IMR-90 (cell line): ENCODE results near the gene KCNH5. TPM values are rescaled to one million over a fixed set of nuclear protein-coding genes. Genes with fewer than 3 reads are reported as not detected.
A peak's percentile ranks its signal among the peaks of the same experiment; 100 is the strongest.

ENCODE experiments used
- ATAC-seq: fragments of 200-7000 bp; cut with Tn5 transposase; 2 replicates; pipeline ENCODE4 v1.9.1; 2020; ENCODE audit warnings: low read depth, mild to moderate bottlenecking, moderate library complexity
- BruUV-seq: library from RNA; stranded (reverse); fragments of 400-500 nt; replicated peaks from 2 replicates; lab custom pipeline; 2021; lab: Mats Ljungman, UMichigan
- CTCF ChIA-PET: fragments of 300-600 bp; formaldehyde crosslinking; extraction: SDS; loops from one replicate; lab custom pipeline; 2021; ENCODE audit warnings: antibody characterized with exemption; lab: Yijun Ruan, JAX
- POLR2A ChIA-PET: fragments of 300-600 bp; sonication (Branson Sonifier 250); formaldehyde crosslinking; loops from one replicate; lab custom pipeline; 2022; ENCODE audit warnings: antibody characterized with exemption; ENCODE audit not compliant: unreplicated experiment; lab: Charles Lee
- DNase-seq: peaks from one replicate; pipeline ENCODE4 v3.0.0; 2013
- H2AFZ ChIP-seq: replicated peaks from 2 replicates; pipeline ENCODE3; 2013; ENCODE audit warnings: low read length, mild to moderate bottlenecking; ENCODE audit not compliant: poor library complexity
- H2AK5ac ChIP-seq: 2 replicates; pipeline ENCODE4 v1.6.1; 2013; ENCODE audit warnings: low read depth, low read length, inconsistent platforms
- H2AK9ac ChIP-seq: replicated peaks from 2 replicates; pipeline ENCODE3; 2013; ENCODE audit warnings: mild to moderate bottlenecking, low read depth, low read length, moderate library complexity; ENCODE audit not compliant: poor library complexity
- H2BK120ac ChIP-seq: 2 replicates; pipeline ENCODE4 v1.6.1; 2013; ENCODE audit warnings: low read depth, low read length, inconsistent platforms
- H2BK15ac ChIP-seq: 3 replicates; pipeline ENCODE4 v1.6.1; 2013; ENCODE audit warnings: low read depth, low read length, inconsistent platforms
- H2BK20ac ChIP-seq: 2 replicates; pipeline ENCODE4 v1.6.1; 2013; ENCODE audit warnings: low read depth, mild to moderate bottlenecking, inconsistent platforms, low read length, moderate library complexity
- H2BK5ac ChIP-seq: 2 replicates; pipeline ENCODE4 v1.6.1; 2013; ENCODE audit warnings: mild to moderate bottlenecking, low read depth, low read length, inconsistent platforms; ENCODE audit not compliant: poor library complexity, severe bottlenecking
- H3K14ac ChIP-seq: replicated peaks from 2 replicates; pipeline ENCODE4 v1.6.1; 2013; ENCODE audit warnings: low read depth, low read length, inconsistent platforms
- H3K18ac ChIP-seq: 2 replicates; pipeline ENCODE4 v1.6.1; 2013; ENCODE audit warnings: low read depth, low read length, control low read depth
- H3K23ac ChIP-seq: 2 replicates; pipeline ENCODE4 v1.6.1; 2013; ENCODE audit warnings: low read depth, low read length, inconsistent platforms
- H3K27ac ChIP-seq: 2 replicates; pipeline ENCODE4 v1.5.1; 2013; ENCODE audit warnings: mild to moderate bottlenecking, control low read depth, low read length; ENCODE audit not compliant: insufficient read depth
- H3K27me3 ChIP-seq: 2 replicates; pipeline ENCODE4 v1.6.1; 2013; ENCODE audit warnings: low read length; ENCODE audit not compliant: control insufficient read depth, insufficient read depth
- H3K36me3 ChIP-seq: 2 replicates; pipeline ENCODE4 v1.6.1; 2013; ENCODE audit warnings: low read length, mixed read lengths; ENCODE audit not compliant: control insufficient read depth, insufficient read depth
- H3K4ac ChIP-seq: 2 replicates; pipeline ENCODE4 v1.6.1; 2013; ENCODE audit warnings: low read depth, low read length, inconsistent platforms
- H3K4me1 ChIP-seq: 2 replicates; pipeline ENCODE4 v1.6.1; 2013; ENCODE audit warnings: low read length, mixed read lengths; ENCODE audit not compliant: control insufficient read depth, insufficient read depth
- H3K4me2 ChIP-seq: 2 replicates; pipeline ENCODE4 v1.6.1; 2013; ENCODE audit warnings: low read depth, mild to moderate bottlenecking, control low read depth, low read length, moderate library complexity
- H3K4me3 ChIP-seq: 2 replicates; pipeline ENCODE4 v1.5.1; 2013; ENCODE audit warnings: low read depth, mild to moderate bottlenecking, control low read depth, low read length, moderate library complexity; ENCODE audit not compliant: insufficient read depth
- H3K56ac ChIP-seq: 2 replicates; pipeline ENCODE4 v1.6.1; 2013; ENCODE audit warnings: low read length, inconsistent platforms; ENCODE audit not compliant: insufficient read depth; ENCODE audit errors: extremely low read depth
- H3K79me1 ChIP-seq, 2 experiments: 2 replicates each; pipeline ENCODE4 v1.6.1; 2013; ENCODE audit warnings: low read length in 2 of 2, inconsistent platforms in 1 of 2, low read depth in 1 of 2
- H3K9ac ChIP-seq: 2 replicates; pipeline ENCODE4 v1.6.1; 2013; ENCODE audit warnings: low read depth, low read length, control low read depth
- H3K9me1 ChIP-seq: 2 replicates; pipeline ENCODE4 v1.6.1; 2013; ENCODE audit warnings: low read length, inconsistent platforms; ENCODE audit not compliant: insufficient read depth
- H3K9me3 ChIP-seq: 2 replicates; pipeline ENCODE4 v1.6.1; 2013; ENCODE audit warnings: low read length; ENCODE audit not compliant: control insufficient read depth, insufficient read depth
- H4K20me1 ChIP-seq: 2 replicates; pipeline ENCODE4 v1.6.1; 2013; ENCODE audit warnings: low read length, inconsistent platforms; ENCODE audit not compliant: insufficient read depth
- H4K5ac ChIP-seq: 2 replicates; pipeline ENCODE4 v1.6.1; 2013; ENCODE audit warnings: mild to moderate bottlenecking, low read depth, low read length, control low read depth
- H4K8ac ChIP-seq, 2 experiments: 2 replicates each; pipeline ENCODE4 v1.6.1; 2013; ENCODE audit warnings: low read depth in 2 of 2, low read length in 2 of 2, control low read depth in 1 of 2, inconsistent platforms in 1 of 2
- H4K91ac ChIP-seq: 2 replicates; pipeline ENCODE4 v1.6.1; 2013; ENCODE audit warnings: low read depth, low read length, inconsistent platforms; ENCODE audit not compliant: insufficient read depth
- CEBPB ChIP-seq: IDR thresholded peaks from 2 replicates; pipeline ENCODE4 v1.6.1; 2012; ENCODE audit warnings: low read depth, low read length, improper control_type of control experiment
- ELK1 ChIP-seq: fragments of 150-350 bp; IDR thresholded peaks from 2 replicates; pipeline ENCODE4 v1.6.1; 2016; ENCODE audit warnings: low read depth, mild to moderate bottlenecking, low read length, moderate library complexity, borderline replicate concordance
- MAFK ChIP-seq: IDR thresholded peaks from 2 replicates; pipeline ENCODE4 v1.6.1; 2012; ENCODE audit warnings: low read depth, low read length, improper control_type of control experiment
- MAZ ChIP-seq: IDR thresholded peaks from 2 replicates; pipeline ENCODE4 v1.6.1; 2012; ENCODE audit warnings: low read depth, mild to moderate bottlenecking, low read length, improper control_type of control experiment, moderate library complexity, borderline replicate concordance
- MXI1 ChIP-seq: IDR thresholded peaks from 2 replicates; pipeline ENCODE4 v1.6.1; 2012; ENCODE audit warnings: low read depth, mild to moderate bottlenecking, low read length, moderate library complexity, borderline replicate concordance
- NFE2L2 ChIP-seq: fragments of 150-350 bp; IDR thresholded peaks from 2 replicates; pipeline ENCODE4 v1.6.1; 2016; ENCODE audit warnings: low read depth, mild to moderate bottlenecking, low read length
- RCOR1 ChIP-seq: IDR thresholded peaks from 2 replicates; pipeline ENCODE4 v1.6.1; 2012; ENCODE audit warnings: mild to moderate bottlenecking, low read length, improper control_type of control experiment; ENCODE audit not compliant: insufficient replicate concordance
- RFX5 ChIP-seq: IDR thresholded peaks from 2 replicates; pipeline ENCODE4 v1.8.0; 2012; ENCODE audit warnings: low read depth, mild to moderate bottlenecking, low read length, moderate library complexity
- SMC3 ChIP-seq: fragments of 150-350 bp; IDR thresholded peaks from 2 replicates; pipeline ENCODE4 v1.6.1; 2016; ENCODE audit warnings: low read depth, mild to moderate bottlenecking, antibody characterized with exemption, low read length, moderate library complexity
- USF2 ChIP-seq: fragments of 150-350 bp; IDR thresholded peaks from 2 replicates; pipeline ENCODE4 v1.6.1; 2017; ENCODE audit warnings: mild to moderate bottlenecking, antibody characterized with exemption, low read length, low read depth
- WGBS, 2 experiments: methylation state at CpG; one replicate each; pipeline versions ENCODE4 v1.1.5 to v1.1.7; 2013; ENCODE audit warnings: missing lambda C conversion rate in 2 of 2; ENCODE audit not compliant: insufficient read length in 1 of 2; ENCODE audit errors: extremely low coverage in 2 of 2; 5-methylcytosine and 5-hydroxymethylcytosine counted together
- dilution Hi-C: fragments of 300-500 bp; cut with HindIII; formaldehyde crosslinking; loops from one replicate; pipeline ENCODE4 v1.14.3; 2018; ENCODE audit warnings: low sequenced_read_pairs; ENCODE audit not compliant: unreplicated experiment
- in situ Hi-C: fragments of 300-500 bp; cut with MboI; formaldehyde crosslinking; loops from 3 replicates; pipeline ENCODE4 v1.14.3; 2019; ENCODE audit warnings: low sequenced_read_pairs, inconsistent platforms, mixed read lengths
- intact Hi-C: fragments of 100-400 bp; cut with micrococcal nuclease; formaldehyde crosslinking; loops from 2 replicates; pipeline ENCODE4 v1.10.0; 2022
- polyA plus RNA-seq, 3 experiments: library from polyadenylated mRNA; depleted of rRNA; stranded (reverse); fragments of >200 nt; gene quantifications; 2 replicates each; pipeline ENCODE4 v1.2.3, GENCODE V29; 2012; ENCODE audit warnings: low replicate concordance in 1 of 3
- total RNA-seq: library from RNA; depleted of rRNA; stranded (reverse); fragments of >200 nt; gene quantifications from 2 replicates; pipeline ENCODE4 v1.2.3, GENCODE V29; 2012
- TF ChIP-seq, protein P1 (sequence below): conservative IDR thresholded peaks from 2 replicates; pipeline ENCODE4 v1.5.1; 2012; ENCODE audit warnings: mild to moderate bottlenecking, low read depth, low read length, improper control_type of control experiment

Gene KCNH5
- total and polyA plus RNA-seq, 2 of the 4 experiments (the other 2 are of a cell fraction): under 0.01 to 0.03 TPM

DNA sequence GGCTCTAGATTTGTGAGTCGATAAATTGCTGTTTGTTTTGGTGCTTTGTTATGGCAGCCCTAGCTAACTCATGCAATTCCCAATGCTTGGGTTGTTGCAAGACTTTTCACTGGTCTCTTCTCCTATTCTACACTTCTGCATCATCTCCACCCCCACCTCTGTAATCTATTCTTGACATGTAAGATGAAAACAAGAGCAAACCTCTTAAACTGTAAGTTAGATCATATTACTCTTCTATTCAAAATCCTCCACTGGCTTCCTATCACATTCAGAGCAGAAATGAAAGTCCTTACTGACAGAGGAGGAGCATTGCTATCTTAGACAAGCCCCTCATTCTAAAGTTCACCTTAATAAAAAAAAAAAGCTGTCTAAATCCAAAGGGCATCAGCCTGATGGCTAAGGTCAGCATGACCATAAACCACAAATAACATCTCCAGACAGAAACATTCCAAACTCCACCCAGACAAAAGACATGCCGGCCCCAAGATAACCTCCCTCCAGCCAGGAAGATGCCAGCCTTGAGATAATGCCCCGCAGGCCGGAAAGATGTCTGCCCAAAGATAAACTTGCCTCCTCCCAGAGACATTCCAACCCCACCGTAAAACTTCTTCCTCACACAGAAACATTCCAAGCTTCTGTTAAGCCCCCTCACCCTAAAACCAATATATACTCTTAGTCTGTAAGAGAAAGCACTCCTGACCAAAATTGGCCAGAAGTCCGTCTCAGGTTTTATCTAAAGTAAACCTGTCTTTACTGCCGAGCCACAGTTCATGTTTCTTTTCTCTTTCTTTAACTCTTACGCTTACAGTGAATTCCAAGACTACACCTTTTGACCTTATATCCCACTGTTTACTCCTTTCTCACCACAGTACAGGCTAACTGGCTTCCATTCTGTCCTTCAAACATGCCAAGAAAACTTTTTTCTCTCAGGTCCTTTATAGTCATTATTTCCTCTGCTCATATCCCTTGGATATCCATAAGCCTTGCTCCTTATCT is 308.9 kb downstream of the KCNH5 start:
- 47% methylated on average over 3 of the region's 8 CpGs; no CpG with 5 or more reads in 1 of the 2 experiments for WGBS, 2 experiments
- DNase-seq: peak; percentile 10
- ChIA-PET CTCF (no interaction called here), POLR2A (no interaction called here)
- Histone ChIP-seq H2BK120ac (no peak overlapping the region), H3K4me1 (no peaks in the 10 kb centered on the region), H3K56ac (no peak overlapping the region), H2AK9ac (no peak overlapping the region), H4K8ac (no peak overlapping the region), H3K27me3 (no peaks in the 10 kb centered on the region), H2BK15ac (no peak overlapping the region), H3K23ac (no peak overlapping the region), H2AFZ (no peak overlapping the region), H2BK20ac (no peak overlapping the region), H3K9me1 (no peaks in the 10 kb centered on the region), H3K4me3 (no peak overlapping the region), H2BK5ac (no peak overlapping the region), H3K18ac (no peak overlapping the region), H3K27ac (no peak overlapping the region), H3K36me3 (no peaks in the 10 kb centered on the region), H4K5ac (no peak overlapping the region), H4K91ac (no peak overlapping the region), H3K14ac (no peak overlapping the region), H3K4me2 (no peak overlapping the region), H3K4ac (no peak overlapping the region), H4K20me1 (no peaks in the 10 kb centered on the region), H3K9ac (no peak overlapping the region), H3K79me1 (no peaks in the 10 kb centered on the region), H2AK5ac (no peak overlapping the region), H3K9me3 (no peaks in the 10 kb centered on the region)
- no peak for ATAC-seq
- TF ChIP-seq, protein P1, sequence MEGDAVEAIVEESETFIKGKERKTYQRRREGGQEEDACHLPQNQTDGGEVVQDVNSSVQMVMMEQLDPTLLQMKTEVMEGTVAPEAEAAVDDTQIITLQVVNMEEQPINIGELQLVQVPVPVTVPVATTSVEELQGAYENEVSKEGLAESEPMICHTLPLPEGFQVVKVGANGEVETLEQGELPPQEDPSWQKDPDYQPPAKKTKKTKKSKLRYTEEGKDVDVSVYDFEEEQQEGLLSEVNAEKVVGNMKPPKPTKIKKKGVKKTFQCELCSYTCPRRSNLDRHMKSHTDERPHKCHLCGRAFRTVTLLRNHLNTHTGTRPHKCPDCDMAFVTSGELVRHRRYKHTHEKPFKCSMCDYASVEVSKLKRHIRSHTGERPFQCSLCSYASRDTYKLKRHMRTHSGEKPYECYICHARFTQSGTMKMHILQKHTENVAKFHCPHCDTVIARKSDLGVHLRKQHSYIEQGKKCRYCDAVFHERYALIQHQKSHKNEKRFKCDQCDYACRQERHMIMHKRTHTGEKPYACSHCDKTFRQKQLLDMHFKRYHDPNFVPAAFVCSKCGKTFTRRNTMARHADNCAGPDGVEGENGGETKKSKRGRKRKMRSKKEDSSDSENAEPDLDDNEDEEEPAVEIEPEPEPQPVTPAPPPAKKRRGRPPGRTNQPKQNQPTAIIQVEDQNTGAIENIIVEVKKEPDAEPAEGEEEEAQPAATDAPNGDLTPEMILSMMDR: no peak
- no peak for TF ChIP-seq USF2
- no peak for TF ChIP-seq CEBPB
- no peak for TF ChIP-seq SMC3
- no peak for TF ChIP-seq MAFK
- no peak for TF ChIP-seq NFE2L2
- no peak for TF ChIP-seq RFX5
- no peak for TF ChIP-seq ELK1
- TF ChIP-seq MXI1: no peak
- no peak for TF ChIP-seq RCOR1
- no peak for TF ChIP-seq MAZ
- intact Hi-C loops: loop anchor here (10.0 kb wide), 1 partner anchor 1548 kb away; no protein-coding TSS in a partner anchor
- dilution Hi-C loops: no loop called here
- in situ Hi-C loops: no loop called here
- no TSS peak for BruUV-seq
